ENCODE results near the gene OR2L3. TPM values are rescaled to one million over a fixed set of nuclear protein-coding genes. Genes with fewer than 3 reads are reported as not detected.

Gene OR2L3
- not detected for total RNA-seq

DNA sequence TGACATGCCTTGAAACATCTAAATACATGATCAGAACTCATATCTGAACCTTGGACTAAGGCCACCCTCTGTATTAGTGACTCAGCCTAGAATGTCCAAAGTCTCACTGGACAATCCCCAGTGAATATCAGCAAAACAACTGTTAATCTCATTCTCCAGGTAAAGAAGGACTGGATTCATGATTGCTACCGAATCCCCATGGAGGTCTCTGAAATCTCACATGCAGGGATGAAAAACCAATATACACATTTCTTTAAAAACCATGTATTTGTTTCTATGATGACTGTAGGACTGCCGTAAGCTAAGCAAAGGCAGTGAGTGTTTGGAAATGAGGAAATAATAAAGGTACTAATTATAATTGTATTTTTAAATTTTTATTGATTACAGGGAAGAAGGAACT lies at the start of gene OR2L3:
Gene OR2L3, plus strand, starts transcription at position 301 of the 400 bp plus-strand sequence. CDS start 13,846 bp downstream, outside the sequence.
- H3K4me1 Mint-ChIP-seq (ENCODE audit: low read depth): no peaks in the 10 kb centered on the region
- no peak within 1 kb of the TSS for H3K4me3 Mint-ChIP-seq
- peaks cover 7% of the 10 kb centered on the region for H3K9me3 Mint-ChIP-seq (ENCODE audit: insufficient read depth)
- H3K36me3 Mint-ChIP-seq (ENCODE audit: low read depth): no peaks in the 10 kb centered on the region
- DNase-seq: no peak
- H3K27ac Mint-ChIP-seq: no peak within 1 kb of the TSS
- no peak for ATAC-seq
- CTCF ChIA-PET: no interaction called here
- H3K27me3 Mint-ChIP-seq (ENCODE audit: low read depth): no peaks in the 10 kb centered on the region
- POLR2A ChIA-PET: no interaction called here

DNA sequence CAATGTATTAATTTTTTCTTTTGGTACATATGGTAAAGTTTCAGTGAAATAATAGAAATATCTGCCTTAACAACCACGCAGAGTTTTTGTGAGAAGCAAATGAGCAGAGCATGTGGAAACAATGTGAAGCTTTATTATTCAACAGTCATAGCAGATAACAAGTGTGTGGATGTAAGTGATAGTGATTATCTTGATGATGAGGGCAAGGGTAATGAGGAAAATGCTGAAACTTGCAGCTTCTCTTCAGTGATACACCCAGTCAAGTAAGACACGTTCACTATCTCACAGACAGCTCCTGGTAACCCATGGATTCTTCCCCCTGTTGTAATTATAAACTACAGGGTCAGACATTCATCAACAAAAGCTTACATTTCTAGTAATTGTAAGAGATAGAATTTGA lies 47.8 kb upstream of the OR2L3 start:
- DNase-seq (no peak), ATAC-seq (no peak)
- no peak overlapping the region for H3K27ac Mint-ChIP-seq
- CTCF ChIA-PET: no interaction called here
- H3K36me3 Mint-ChIP-seq (ENCODE audit: low read depth): no peaks in the 10 kb centered on the region
- no peaks in the 10 kb centered on the region for H3K27me3 Mint-ChIP-seq (ENCODE audit: low read depth)
- H3K4me1 Mint-ChIP-seq (ENCODE audit: low read depth): no peaks in the 10 kb centered on the region
- no peak overlapping the region for H3K4me3 Mint-ChIP-seq
- POLR2A ChIA-PET: no interaction called here
- H3K9me3 Mint-ChIP-seq (ENCODE audit: insufficient read depth): no peaks in the 10 kb centered on the region

GRCh38 chr1:248000169-248000568 lies 46.5 kb upstream of the OR2L3 start:
- Mint-ChIP-seq H3K9me3 (ENCODE audit: insufficient read depth) (no peaks in the 10 kb centered on the region), H3K36me3 (ENCODE audit: low read depth) (no peaks in the 10 kb centered on the region), H3K4me1 (ENCODE audit: low read depth) (no peaks in the 10 kb centered on the region), H3K27ac (no peak overlapping the region), H3K27me3 (ENCODE audit: low read depth) (no peaks in the 10 kb centered on the region), H3K4me3 (no peak overlapping the region)
- DNase-seq (no peak), ATAC-seq (no peak)
- CTCF ChIA-PET: no interaction called here
- POLR2A ChIA-PET: no interaction called here

DNA sequence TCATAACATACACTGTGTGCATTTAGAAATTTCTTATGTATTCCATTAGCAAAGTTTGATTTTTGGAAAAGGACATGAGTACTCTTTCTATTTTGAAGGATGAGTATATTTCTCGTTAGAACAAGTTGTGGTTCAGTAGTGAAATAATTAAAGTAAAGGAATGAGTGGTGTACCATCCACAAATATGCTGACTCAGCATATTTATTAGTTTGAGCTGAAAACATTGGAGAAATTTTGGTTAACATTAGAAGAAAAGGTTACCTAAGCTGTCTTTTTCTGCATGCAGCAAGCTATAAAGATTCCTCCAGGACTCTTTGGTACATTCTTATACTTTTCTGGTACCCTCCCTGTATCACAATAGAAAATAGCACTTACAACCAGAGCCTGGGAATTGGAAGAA lies 38.9 kb upstream of the OR2L3 start:
- Mint-ChIP-seq H3K27ac (no peak overlapping the region), H3K4me3 (no peak overlapping the region), H3K27me3 (ENCODE audit: low read depth) (no peaks in the 10 kb centered on the region), H3K36me3 (ENCODE audit: low read depth) (no peaks in the 10 kb centered on the region), H3K4me1 (ENCODE audit: low read depth) (no peaks in the 10 kb centered on the region), H3K9me3 (ENCODE audit: insufficient read depth) (peaks cover 6% of the 10 kb centered on the region)
- CTCF ChIA-PET: no interaction called here
- DNase-seq (no peak), ATAC-seq (no peak)
- POLR2A ChIA-PET: no interaction called here

DNA sequence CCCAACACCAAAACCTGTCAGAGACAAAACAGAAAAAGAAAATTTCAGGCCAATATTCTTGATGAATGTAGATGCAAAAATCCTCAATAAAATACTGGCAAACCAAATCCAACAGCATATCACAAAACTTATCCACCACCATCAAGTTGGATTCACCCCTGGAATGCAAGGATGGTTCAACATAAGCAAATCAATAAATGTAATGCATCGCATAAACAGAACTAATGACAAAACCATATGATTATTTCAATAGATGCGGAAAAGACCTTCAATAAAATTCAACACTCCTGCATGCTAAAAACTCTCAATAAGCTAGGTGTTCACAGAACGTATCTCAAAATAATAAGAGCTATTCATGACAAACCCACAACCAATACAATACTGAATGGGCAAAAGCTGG lies 37.0 kb upstream of the OR2L3 start:
- Mint-ChIP-seq H3K27me3 (ENCODE audit: low read depth) (no peaks in the 10 kb centered on the region), H3K27ac (no peak overlapping the region), H3K36me3 (ENCODE audit: low read depth) (no peaks in the 10 kb centered on the region), H3K4me3 (no peak overlapping the region), H3K9me3 (ENCODE audit: insufficient read depth) (peaks cover 6% of the 10 kb centered on the region), H3K4me1 (ENCODE audit: low read depth) (no peaks in the 10 kb centered on the region)
- ChIA-PET POLR2A (no interaction called here), CTCF (no interaction called here)
- no peak for DNase-seq
- ATAC-seq: no peak

DNA sequence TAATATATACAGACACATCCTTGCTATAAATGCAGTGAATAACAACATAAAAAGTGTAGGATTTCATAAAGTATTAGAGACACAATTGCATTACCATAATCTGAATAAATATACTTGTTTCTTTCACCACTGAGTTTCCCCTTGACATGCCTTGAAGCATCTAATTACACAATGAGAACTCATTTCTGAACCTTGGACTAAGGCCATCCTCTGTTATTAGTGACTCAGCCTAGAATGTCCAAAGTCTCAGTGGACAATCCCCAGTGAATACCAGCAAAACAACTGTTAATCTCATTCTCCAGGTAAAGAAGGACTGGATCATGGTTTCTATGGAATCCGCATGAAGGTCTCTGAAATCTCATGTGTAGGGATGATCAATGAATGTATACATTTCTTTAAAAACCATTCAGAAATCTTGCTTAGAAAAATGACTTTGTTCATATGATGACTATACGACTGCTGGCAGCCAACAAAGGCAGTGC lies 33.4 kb upstream of the OR2L3 start, which contains the start of gene OR2L5:
Gene OR2L5, plus strand, starts transcription at position 432 of the 482 bp plus-strand sequence. CDS start 8,288 bp downstream, outside the sequence.
- DNase-seq (no peak), ATAC-seq (no peak)
- Mint-ChIP-seq H3K27me3 (ENCODE audit: low read depth) (no peaks in the 10 kb centered on the region), H3K4me3 (no peak within 1 kb of the TSS), H3K4me1 (ENCODE audit: low read depth) (no peaks in the 10 kb centered on the region), H3K27ac (no peak within 1 kb of the TSS), H3K9me3 (ENCODE audit: insufficient read depth) (no peaks in the 10 kb centered on the region), H3K36me3 (ENCODE audit: low read depth) (no peaks in the 10 kb centered on the region)
- CTCF ChIA-PET: no interaction called here
- POLR2A ChIA-PET: no interaction called here

DNA sequence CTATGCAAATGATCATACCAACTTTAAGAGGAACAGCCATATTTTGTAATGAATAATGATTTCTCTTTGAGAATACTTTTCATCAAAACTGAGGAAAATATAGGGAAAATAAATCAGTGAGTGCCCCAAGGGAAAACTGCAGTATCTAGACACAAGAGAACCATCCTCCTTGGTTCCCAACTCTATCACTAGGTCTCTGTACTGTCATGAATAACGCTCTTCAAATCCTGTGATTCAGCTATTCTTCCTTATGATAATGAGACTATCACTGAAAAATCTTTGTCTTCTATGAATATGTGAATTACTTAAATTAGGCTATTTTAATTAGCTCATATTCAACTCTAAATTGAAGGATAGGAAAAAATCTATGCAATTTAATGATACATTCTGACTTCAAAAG lies 30.8 kb upstream of the OR2L3 start:
- Mint-ChIP-seq H3K27me3 (ENCODE audit: low read depth) (no peaks in the 10 kb centered on the region), H3K4me1 (ENCODE audit: low read depth) (no peaks in the 10 kb centered on the region), H3K36me3 (ENCODE audit: low read depth) (no peaks in the 10 kb centered on the region), H3K9me3 (ENCODE audit: insufficient read depth) (peaks cover 9% of the 10 kb centered on the region), H3K4me3 (no peak overlapping the region), H3K27ac (no peak overlapping the region)
- ChIA-PET POLR2A (no interaction called here), CTCF (no interaction called here)
- ATAC-seq (no peak), DNase-seq (no peak)

GRCh38 chr1:248029770-248030169 lies 16.9 kb upstream of the OR2L3 start, which contains the start of gene OR2L2:
Gene OR2L2 (plus strand): TSS chr1:248030070. CDS start chr1:248038268, 8,198 bp downstream.
- H3K9me3 Mint-ChIP-seq (ENCODE audit: insufficient read depth): peaks cover 14% of the 10 kb centered on the region
- H3K4me1 Mint-ChIP-seq (ENCODE audit: low read depth): no peaks in the 10 kb centered on the region
- no peak within 1 kb of the TSS for H3K27ac Mint-ChIP-seq
- DNase-seq: no peak
- H3K36me3 Mint-ChIP-seq (ENCODE audit: low read depth): peaks cover 1% of the 10 kb centered on the region
- H3K4me3 Mint-ChIP-seq: no peak within 1 kb of the TSS
- POLR2A ChIA-PET: no interaction called here
- no peaks in the 10 kb centered on the region for H3K27me3 Mint-ChIP-seq (ENCODE audit: low read depth)
- CTCF ChIA-PET: no interaction called here
- ATAC-seq: no peak

DNA sequence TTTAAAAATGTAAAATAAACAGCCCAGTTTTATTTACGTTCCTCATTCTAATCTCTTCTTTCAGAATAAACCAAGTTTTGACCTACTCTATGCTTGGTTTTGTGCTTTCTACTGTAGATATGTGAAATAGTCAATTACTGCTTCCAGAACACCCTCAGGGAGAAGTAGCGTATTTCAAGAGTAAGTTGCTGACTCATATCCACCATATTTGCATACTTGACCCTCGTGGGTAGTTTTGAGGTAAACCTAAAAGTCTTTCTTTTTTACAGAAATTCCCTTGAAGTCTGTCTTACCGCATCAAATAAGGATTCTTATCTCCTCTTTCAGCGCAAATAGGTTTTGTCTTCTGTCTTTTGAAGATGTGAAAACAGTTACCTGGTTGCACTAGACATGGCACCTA lies 1.4 kb upstream of the OR2L3 start:
- ChIA-PET CTCF (no interaction called here), POLR2A (no interaction called here)
- no peaks in the 10 kb centered on the region for H3K36me3 Mint-ChIP-seq (ENCODE audit: low read depth)
- H3K9me3 Mint-ChIP-seq (ENCODE audit: insufficient read depth): peaks cover 10% of the 10 kb centered on the region
- no peaks in the 10 kb centered on the region for H3K4me1 Mint-ChIP-seq (ENCODE audit: low read depth)
- no peak overlapping the region for H3K27ac Mint-ChIP-seq
- no peaks in the 10 kb centered on the region for H3K27me3 Mint-ChIP-seq (ENCODE audit: low read depth)
- ATAC-seq (no peak), DNase-seq (no peak)
- no peak overlapping the region for H3K4me3 Mint-ChIP-seq

GRCh38 chr1:248047008-248047407 lies 372 bp downstream of the OR2L3 start:
- ChIA-PET POLR2A (no interaction called here), CTCF (no interaction called here)
- no peaks in the 10 kb centered on the region for H3K4me1 Mint-ChIP-seq (ENCODE audit: low read depth)
- ATAC-seq (no peak), DNase-seq (no peak)
- H3K27ac Mint-ChIP-seq: no peak overlapping the region
- H3K9me3 Mint-ChIP-seq (ENCODE audit: insufficient read depth): peaks cover 7% of the 10 kb centered on the region
- no peaks in the 10 kb centered on the region for H3K36me3 Mint-ChIP-seq (ENCODE audit: low read depth)
- no peak overlapping the region for H3K4me3 Mint-ChIP-seq
- H3K27me3 Mint-ChIP-seq (ENCODE audit: low read depth): no peaks in the 10 kb centered on the region

DNA sequence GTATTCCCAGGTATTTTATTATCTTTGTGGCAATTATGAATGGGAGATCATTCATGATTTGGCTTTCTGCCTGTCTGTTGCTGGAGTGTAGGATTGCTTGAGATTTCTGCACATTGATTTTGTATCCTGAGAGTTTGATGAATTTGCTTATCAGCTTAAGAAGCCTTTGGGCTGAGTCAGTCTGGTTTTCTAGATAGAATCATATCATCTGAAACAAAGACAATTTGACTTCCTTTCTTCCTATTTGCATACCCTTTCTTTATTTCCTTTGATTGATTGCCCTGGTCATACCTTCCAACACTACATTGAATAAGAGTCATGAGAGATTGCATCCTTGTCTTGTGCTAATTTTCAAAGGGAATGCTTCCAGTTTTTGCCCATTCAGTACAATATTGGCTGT lies 8.0 kb downstream of the OR2L3 start:
- CTCF ChIA-PET: no interaction called here

DNA sequence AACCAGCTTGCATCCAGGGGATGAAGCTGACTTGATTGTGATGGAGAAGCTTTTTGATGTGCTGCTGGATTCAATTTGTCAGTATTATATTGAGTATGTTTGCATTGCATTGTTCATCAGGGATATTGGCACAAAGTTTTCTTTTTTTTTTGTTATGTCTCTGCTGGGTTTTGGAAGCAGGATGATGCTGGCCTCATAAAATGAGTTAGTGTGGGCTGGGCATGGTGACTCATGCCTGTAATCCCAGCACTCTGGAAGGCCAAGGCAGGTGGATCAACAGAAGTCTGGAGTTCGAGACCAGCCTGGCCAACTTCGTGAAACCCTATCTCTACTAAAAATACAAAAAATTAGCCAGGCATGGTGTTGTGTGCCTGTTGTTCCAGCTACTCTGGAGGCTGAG lies 8.6 kb downstream of the OR2L3 start:
- CTCF ChIA-PET: no interaction called here
- H3K27me3 Mint-ChIP-seq (ENCODE audit: low read depth): no peaks in the 10 kb centered on the region

More for the DNA sequence above, 8.0 kb downstream of the OR2L3 start:
- no peak for ATAC-seq
- POLR2A ChIA-PET: interaction anchor here (0.6 kb wide), 1 partner anchor 843 kb away, joined by 3 read pairs; no protein-coding TSS in a partner anchor
- peaks cover 9% of the 10 kb centered on the region for H3K9me3 Mint-ChIP-seq (ENCODE audit: insufficient read depth)
- no peak for DNase-seq
- no peaks in the 10 kb centered on the region for H3K4me1 Mint-ChIP-seq (ENCODE audit: low read depth)
- no peaks in the 10 kb centered on the region for H3K36me3 Mint-ChIP-seq (ENCODE audit: low read depth)
- no peak overlapping the region for H3K4me3 Mint-ChIP-seq
- H3K27ac Mint-ChIP-seq: no peak overlapping the region
- no peaks in the 10 kb centered on the region for H3K27me3 Mint-ChIP-seq (ENCODE audit: low read depth)

GRCh38 chr1:248065071-248065470 lies 18.4 kb downstream of the OR2L3 start:
- ChIA-PET CTCF (no interaction called here), POLR2A (no interaction called here)
- DNase-seq (no peak), ATAC-seq (no peak)
- Mint-ChIP-seq H3K4me3 (no peak overlapping the region), H3K4me1 (ENCODE audit: low read depth) (no peaks in the 10 kb centered on the region), H3K27ac (no peak overlapping the region), H3K9me3 (ENCODE audit: insufficient read depth) (no peaks in the 10 kb centered on the region), H3K27me3 (ENCODE audit: low read depth) (no peaks in the 10 kb centered on the region), H3K36me3 (ENCODE audit: low read depth) (no peaks in the 10 kb centered on the region)

More for the DNA sequence above, 8.6 kb downstream of the OR2L3 start:
- DNase-seq (no peak), ATAC-seq (no peak)
- Mint-ChIP-seq H3K36me3 (ENCODE audit: low read depth) (no peaks in the 10 kb centered on the region), H3K27ac (no peak overlapping the region), H3K4me3 (no peak overlapping the region), H3K4me1 (ENCODE audit: low read depth) (no peaks in the 10 kb centered on the region), H3K9me3 (ENCODE audit: insufficient read depth) (peaks cover 9% of the 10 kb centered on the region)
- POLR2A ChIA-PET: interaction anchor here (0.6 kb wide), 1 partner anchor 843 kb away, joined by 3 read pairs; no protein-coding TSS in a partner anchor

Data from activated CD8-positive, alpha-beta T cell treated with anti-CD3 and anti-CD28 coated beads, Interleukin-2, amount 10 ng/mL, durations not matched to agents 7 days and 5 days (primary cell).